HG02973 (cell line): ENCODE measurements around the gene AMN.
"Not testable (repeated sequence)": the region's sequence is repeated elsewhere in the genome, so short reads cannot be mapped to it uniquely, and the experiment has no call there.

ENCODE experiments used
- ATAC-seq: cut with Tn5 transposase; IDR thresholded peaks from one replicate; pipeline ENCODE4 v1.9.1; 2021; ENCODE audit warnings: moderate library complexity; ENCODE audit not compliant: unreplicated experiment

The AMN gene

GRCh38 chr14:102922490-102923200 is at the start of gene AMN:
AMN (plus strand) TSS chr14:102922663; CDS start chr14:102922689, 26 bp downstream.
- ATAC-seq = no peak

GRCh38 chr14:102873131-102873530 is 49.3 kb upstream of the AMN start:
- ATAC-seq = no peak

- no peak for ATAC-seq
Observed at GRCh38 chr14:102873546-102874061, 48.9 kb upstream of the AMN start.

- ATAC-seq = no peak
Observed at GRCh38 chr14:102875652-102876051, 46.8 kb upstream of the AMN start.

- not testable (repeated sequence) for ATAC-seq
Observed at GRCh38 chr14:102877511-102877910, 45.0 kb upstream of the AMN start.

- ATAC-seq = no peak
Observed at GRCh38 chr14:102878174-102878969, 44.1 kb upstream of the AMN start.

- ATAC-seq = no peak
Observed at GRCh38 chr14:102878970-102879460, 43.4 kb upstream of the AMN start.

- ATAC-seq = no peak
Observed at GRCh38 chr14:102882226-102882906, 40.1 kb upstream of the AMN start.

- ATAC-seq = no peak
Observed at GRCh38 chr14:102883089-102883541, 39.3 kb upstream of the AMN start.

GRCh38 chr14:102883554-102883953 is 38.9 kb upstream of the AMN start:
- ATAC-seq = no peak

- ATAC-seq = no peak
Observed at GRCh38 chr14:102885737-102886447, 36.6 kb upstream of the AMN start.

GRCh38 chr14:102888748-102889147 is 33.7 kb upstream of the AMN start:
- ATAC-seq = no peak

- no peak for ATAC-seq
Observed at GRCh38 chr14:102889615-102890014, 32.8 kb upstream of the AMN start.

- ATAC-seq = no peak
Observed at GRCh38 chr14:102891111-102891510, 31.4 kb upstream of the AMN start.

- ATAC-seq = no peak
Observed at GRCh38 chr14:102891556-102891955, 30.9 kb upstream of the AMN start.

GRCh38 chr14:102892651-102893050 is 29.8 kb upstream of the AMN start:
- ATAC-seq = no peak

GRCh38 chr14:102893452-102893851 is 29.0 kb upstream of the AMN start:
- no peak for ATAC-seq

GRCh38 chr14:102896735-102897134 is 25.7 kb upstream of the AMN start:
- ATAC-seq = not testable (repeated sequence)

GRCh38 chr14:102897299-102898027 is 25.0 kb upstream of the AMN start:
- no peak for ATAC-seq

GRCh38 chr14:102898298-102898697 is 24.2 kb upstream of the AMN start:
- no peak for ATAC-seq
